ENCODE data around the gene DNAJC6.
"Not testable (repeated sequence)": the region's sequence is repeated elsewhere in the genome, so short reads cannot be mapped to it uniquely, and the experiment has no call there.

The DNAJC6 gene

GRCh38 chr1:65362545-65362944 is 53.2 kb downstream of the DNAJC6 start:
- Mint-ChIP-seq H3K9me3 (no peaks in the 10 kb centered on the region), H3K4me3 (no peak overlapping the region), H3K4me1 (no peaks in the 10 kb centered on the region), H3K27me3 (no peaks in the 10 kb centered on the region), H3K27ac (no peak overlapping the region), H3K36me3 (no peaks in the 10 kb centered on the region)
- no peak for ATAC-seq

- peak; percentile 20 for ATAC-seq
- no peaks in the 10 kb centered on the region for H3K9me3 Mint-ChIP-seq
- H3K27ac Mint-ChIP-seq, result no peak overlapping the region
- no peaks in the 10 kb centered on the region for H3K4me1 Mint-ChIP-seq
- no peaks in the 10 kb centered on the region for H3K27me3 Mint-ChIP-seq
- no peaks in the 10 kb centered on the region for H3K36me3 Mint-ChIP-seq
- no peak overlapping the region for H3K4me3 Mint-ChIP-seq
Observed at GRCh38 chr1:65363484-65363883, 54.1 kb downstream of the DNAJC6 start.

GRCh38 chr1:65368403-65368802 is 59.1 kb downstream of the DNAJC6 start:
- H3K27ac Mint-ChIP-seq, result no peak overlapping the region
- H3K9me3 Mint-ChIP-seq, result no peaks in the 10 kb centered on the region
- ATAC-seq, result no peak
- peaks cover 8% of the 10 kb centered on the region for H3K27me3 Mint-ChIP-seq
- H3K4me3 Mint-ChIP-seq, result no peak overlapping the region
- H3K36me3 Mint-ChIP-seq, result no peaks in the 10 kb centered on the region
- H3K4me1 Mint-ChIP-seq, result no peaks in the 10 kb centered on the region

GRCh38 chr1:65371544-65371943 is 62.2 kb downstream of the DNAJC6 start:
- Mint-ChIP-seq H3K27ac (no peak overlapping the region), H3K27me3 (peaks cover 22% of the 10 kb centered on the region), H3K4me1 (no peaks in the 10 kb centered on the region), H3K9me3 (no peaks in the 10 kb centered on the region), H3K4me3 (no peak overlapping the region), H3K36me3 (no peaks in the 10 kb centered on the region)
- ATAC-seq, result no peak

GRCh38 chr1:65372557-65372956 is 63.2 kb downstream of the DNAJC6 start:
- H3K9me3 Mint-ChIP-seq, result no peaks in the 10 kb centered on the region
- no peak overlapping the region for H3K4me3 Mint-ChIP-seq
- H3K36me3 Mint-ChIP-seq, result no peaks in the 10 kb centered on the region
- ATAC-seq, result no peak
- no peaks in the 10 kb centered on the region for H3K4me1 Mint-ChIP-seq
- H3K27me3 Mint-ChIP-seq, result peaks cover 22% of the 10 kb centered on the region
- H3K27ac Mint-ChIP-seq, result no peak overlapping the region

GRCh38 chr1:65377496-65378246 is 68.3 kb downstream of the DNAJC6 start:
- Mint-ChIP-seq H3K36me3 (peaks cover 5% of the 10 kb centered on the region), H3K9me3 (no peaks in the 10 kb centered on the region), H3K27ac (no peak overlapping the region)

GRCh38 chr1:65378247-65378946 is 69.1 kb downstream of the DNAJC6 start:
- H3K4me1 Mint-ChIP-seq, result no peaks in the 10 kb centered on the region
- ATAC-seq, result no peak
- no peaks in the 10 kb centered on the region for H3K9me3 Mint-ChIP-seq
- H3K27ac Mint-ChIP-seq, result no peak overlapping the region
- peaks cover 40% of the 10 kb centered on the region for H3K27me3 Mint-ChIP-seq
- H3K4me3 Mint-ChIP-seq, result no peak overlapping the region
- peaks cover 5% of the 10 kb centered on the region for H3K36me3 Mint-ChIP-seq

More at GRCh38 chr1:65377496-65378246, 68.3 kb downstream of the DNAJC6 start:
- peaks cover 40% of the 10 kb centered on the region for H3K27me3 Mint-ChIP-seq
- ATAC-seq, result no peak
- H3K4me1 Mint-ChIP-seq, result no peaks in the 10 kb centered on the region
- no peak overlapping the region for H3K4me3 Mint-ChIP-seq

- H3K36me3 Mint-ChIP-seq, H3K4me1 Mint-ChIP-seq, H3K4me3 Mint-ChIP-seq, H3K27ac Mint-ChIP-seq, H3K9me3 Mint-ChIP-seq, ATAC-seq: not testable (repeated sequence)
- peaks cover 17% of the 10 kb centered on the region for H3K27me3 Mint-ChIP-seq
Observed at GRCh38 chr1:65384426-65384825, 75.1 kb downstream of the DNAJC6 start.

- no peaks in the 10 kb centered on the region for H3K9me3 Mint-ChIP-seq
- H3K36me3 Mint-ChIP-seq, result no peaks in the 10 kb centered on the region
- ATAC-seq, result peak; percentile 12
- H3K4me3 Mint-ChIP-seq, result no peak overlapping the region
- peaks cover 7% of the 10 kb centered on the region for H3K27me3 Mint-ChIP-seq
- H3K27ac Mint-ChIP-seq, result no peak overlapping the region
- no peaks in the 10 kb centered on the region for H3K4me1 Mint-ChIP-seq
Observed at GRCh38 chr1:65386439-65386838, 77.1 kb downstream of the DNAJC6 start.

- Mint-ChIP-seq H3K27ac (no peak overlapping the region), H3K36me3 (no peaks in the 10 kb centered on the region), H3K9me3 (no peaks in the 10 kb centered on the region), H3K27me3 (no peaks in the 10 kb centered on the region), H3K4me1 (no peaks in the 10 kb centered on the region), H3K4me3 (no peak overlapping the region)
- ATAC-seq, result no peak
Observed at GRCh38 chr1:65387821-65388220, 78.5 kb downstream of the DNAJC6 start.

GRCh38 chr1:65388908-65389695 is 79.8 kb downstream of the DNAJC6 start:
- Mint-ChIP-seq H3K4me1 (no peaks in the 10 kb centered on the region), H3K27me3 (no peaks in the 10 kb centered on the region), H3K9me3 (no peaks in the 10 kb centered on the region), H3K4me3 (no peak overlapping the region), H3K27ac (no peak overlapping the region), H3K36me3 (no peaks in the 10 kb centered on the region)
- ATAC-seq, result no peak

- H3K36me3 Mint-ChIP-seq, result peaks cover 5% of the 10 kb centered on the region
- no peak overlapping the region for H3K4me3 Mint-ChIP-seq
- no peak for ATAC-seq
- no peaks in the 10 kb centered on the region for H3K27me3 Mint-ChIP-seq
- no peaks in the 10 kb centered on the region for H3K9me3 Mint-ChIP-seq
- H3K4me1 Mint-ChIP-seq, result peaks cover 7% of the 10 kb centered on the region
- H3K27ac Mint-ChIP-seq, result no peak overlapping the region
Observed at GRCh38 chr1:65392497-65392896, 83.2 kb downstream of the DNAJC6 start.

GRCh38 chr1:65393347-65393746 is 84.0 kb downstream of the DNAJC6 start:
- peak; percentile 94 for ATAC-seq
- Mint-ChIP-seq H3K4me1 (peaks cover 7% of the 10 kb centered on the region), H3K9me3 (no peaks in the 10 kb centered on the region), H3K27me3 (no peaks in the 10 kb centered on the region), H3K27ac (no peak overlapping the region), H3K36me3 (peaks cover 5% of the 10 kb centered on the region), H3K4me3 (no peak overlapping the region)

GRCh38 chr1:65393928-65394327 is 84.6 kb downstream of the DNAJC6 start:
- no peak overlapping the region for H3K27ac Mint-ChIP-seq
- no peaks in the 10 kb centered on the region for H3K9me3 Mint-ChIP-seq
- H3K4me1 Mint-ChIP-seq, result peaks cover 7% of the 10 kb centered on the region
- no peaks in the 10 kb centered on the region for H3K27me3 Mint-ChIP-seq
- peaks cover 5% of the 10 kb centered on the region for H3K36me3 Mint-ChIP-seq
- no peak for ATAC-seq
- no peak overlapping the region for H3K4me3 Mint-ChIP-seq

GRCh38 chr1:65395887-65396612 is 86.7 kb downstream of the DNAJC6 start:
- Mint-ChIP-seq H3K4me3 (no peak overlapping the region), H3K27ac (no peak overlapping the region), H3K27me3 (peaks cover 6% of the 10 kb centered on the region), H3K4me1 (peaks cover 7% of the 10 kb centered on the region), H3K9me3 (no peaks in the 10 kb centered on the region), H3K36me3 (peaks cover 5% of the 10 kb centered on the region)
- no peak for ATAC-seq
